K562 (cell line): ENCODE results near the gene USH2A. TPM values are rescaled to one million over a fixed set of nuclear protein-coding genes. Genes with fewer than 3 reads are reported as not detected.

ENCODE experiments used
- ATAC-seq: fragments of 200-7000 bp; cut with Tn5 transposase; 3 replicates; pipeline ENCODE4 v1.9.1; 2020; ENCODE audit warnings: moderate library complexity
- BruUV-seq: library from RNA; stranded (reverse); fragments of 400-500 nt; replicated peaks from 2 replicates; lab custom pipeline; 2021; lab: Mats Ljungman, UMichigan
- CTCF ChIA-PET: fragments of 300-600 bp; formaldehyde crosslinking; extraction: SDS; loops from one replicate; lab custom pipeline; 2021; ENCODE audit warnings: low intra/inter-chr PET ratio; lab: Yijun Ruan, JAX
- POLR2A ChIA-PET: fragments of 300-600, 350-650 bp; sonication (Branson Sonifier 250); formaldehyde crosslinking; extraction: SDS; loops from one replicate; lab custom pipeline; 2021; ENCODE audit warnings: antibody characterized with exemption, inconsistent platforms; lab: Yijun Ruan, JAX
- DNase-seq, 4 experiments: peaks; one replicate each; pipeline versions ENCODE4 v3.0.0 to v3.0.0-alpha.2; 2011 to 2018; ENCODE audit warnings: low spot score in 3 of 4, mixed read lengths in 3 of 4; ENCODE audit errors: extremely low read depth in 1 of 4
- FAIRE-seq: peaks from 2 replicates; lab custom pipeline; 2011; peaks lifted over from hg19 to GRCh38; lab: Jason Lieb, UNC
- H2AFZ ChIP-seq: 2 replicates; pipeline ENCODE4 v1.6.0; 2011; ENCODE audit warnings: low read depth, low read length, control low read depth, inconsistent platforms
- H3K27ac ChIP-seq: fragments of 200-600 bp; 3 replicates; pipeline ENCODE4 v1.8.0; 2011; ENCODE audit warnings: low read depth, mild to moderate bottlenecking, control low read depth, inconsistent platforms, low read length, moderate library complexity, mixed read lengths; ENCODE audit errors: extremely low read depth
- H3K27me3 ChIP-seq, 2 experiments: fragments of 300-600 bp in 1 of 2; 2 replicates in 1 of 2; 3 replicates in 1 of 2; pipeline versions ENCODE4 v1.6.0 to v1.8.0; 2011; ENCODE audit warnings: inconsistent platforms in 2 of 2, low read length in 2 of 2, mild to moderate bottlenecking in 1 of 2, mixed read lengths in 1 of 2, moderate library complexity in 1 of 2; ENCODE audit not compliant: control insufficient read depth in 2 of 2, insufficient read depth in 2 of 2
- H3K36me3 ChIP-seq: fragments of 300-600 bp; 3 replicates; pipeline ENCODE4 v1.8.0; 2011; ENCODE audit warnings: mild to moderate bottlenecking, low read length, inconsistent platforms; ENCODE audit not compliant: control insufficient read depth, insufficient read depth
- H3K4me1 ChIP-seq, 2 experiments: fragments of 200-600 bp in 1 of 2; replicated peaks in 1 of 2; 2 replicates in 1 of 2; 3 replicates in 1 of 2; pipeline versions ENCODE4 v1.5.1 to v1.8.0; 2011; ENCODE audit warnings: inconsistent platforms in 2 of 2, low read length in 2 of 2, mild to moderate bottlenecking in 1 of 2, mixed read lengths in 1 of 2, moderate library complexity in 1 of 2; ENCODE audit not compliant: control insufficient read depth in 2 of 2, insufficient read depth in 2 of 2
- H3K4me2 ChIP-seq: 2 replicates; pipeline ENCODE4 v1.6.1; 2011; ENCODE audit warnings: low read length, control low read depth, inconsistent platforms, mixed read lengths; ENCODE audit not compliant: insufficient read depth
- H3K4me3 ChIP-seq: fragments of 200-600 bp; sonication (generic), shearing (Covaris generic); 2 replicates; pipeline ENCODE4 v1.5.1; 2016; ENCODE audit warnings: control low read depth, inconsistent platforms
- H3K79me2 ChIP-seq: fragments of 200-600 bp; 3 replicates; pipeline ENCODE4 v1.8.0; 2011; ENCODE audit warnings: low read length, inconsistent platforms; ENCODE audit not compliant: control insufficient read depth, insufficient read depth
- H3K9ac ChIP-seq, 2 experiments: 2 replicates each; pipeline versions ENCODE4 v1.6.0 to v1.6.1; 2011; ENCODE audit warnings: low read depth in 2 of 2, low read length in 2 of 2, control low read depth in 1 of 2, inconsistent platforms in 1 of 2, mild to moderate bottlenecking in 1 of 2, mixed read lengths in 1 of 2; ENCODE audit not compliant: insufficient read depth in 1 of 2
- H3K9me1 ChIP-seq: one replicate; pipeline ENCODE4 v1.6.0; 2011; ENCODE audit warnings: inconsistent platforms, mild to moderate bottlenecking, low read length, moderate library complexity; ENCODE audit not compliant: control insufficient read depth, insufficient read depth
- H3K9me3 ChIP-seq: replicated peaks from 2 replicates; pipeline ENCODE4 v1.5.1; 2011; ENCODE audit warnings: low read depth, low read length, inconsistent platforms; ENCODE audit not compliant: control insufficient read depth, insufficient read depth
- H4K20me1 ChIP-seq: replicated peaks from 2 replicates; pipeline ENCODE4 v1.6.1; 2011; ENCODE audit warnings: low read length, inconsistent platforms, mixed read lengths; ENCODE audit not compliant: control insufficient read depth, insufficient read depth
- CBX2 ChIP-seq: fragments of 200-600 bp; sonication (generic); IDR thresholded peaks from one replicate; pipeline ENCODE4 v1.6.1; 2012; ENCODE audit warnings: mild to moderate bottlenecking, low read length, inconsistent platforms; ENCODE audit not compliant: insufficient read depth, poor library complexity, severe bottlenecking
- HEY1 ChIP-seq: fragments of 250-450 bp; sonication (Bioruptor Pico); IDR thresholded peaks from 2 replicates; pipeline ENCODE4 v1.5.0; 2020; ENCODE audit warnings: mild to moderate bottlenecking, moderate library complexity, borderline replicate concordance
- NR2C1 ChIP-seq, 2 experiments: fragments of 450-650 bp; IDR thresholded peaks; 2 replicates each; pipeline ENCODE4 v1.6.1; 2017; ENCODE audit warnings: mild to moderate bottlenecking in 2 of 2, antibody characterized with exemption in 1 of 2, inconsistent platforms in 1 of 2, missing compliant biosample characterization in 1 of 2, missing genetic modification characterization in 1 of 2
- POLR2H ChIP-seq: IDR thresholded peaks from 2 replicates; pipeline ENCODE4 v1.6.1; 2016; ENCODE audit warnings: missing genetic modification characterization, low read depth, mild to moderate bottlenecking, control low read depth, missing compliant biosample characterization, moderate library complexity
- SREBF2 ChIP-seq: sonication (generic); formaldehyde crosslinking; IDR thresholded peaks from 2 replicates; pipeline ENCODE4 v1.4.0; 2020; ENCODE audit warnings: mild to moderate bottlenecking, missing genetic modification reagents
- TRIM24 ChIP-seq, 2 experiments: fragments of 450-650 bp; IDR thresholded peaks; 2 replicates each; pipeline ENCODE4 v1.6.1; 2016
- XRCC3 ChIP-seq: fragments of 450-650 bp; IDR thresholded peaks from 2 replicates; pipeline ENCODE4 v1.6.1; 2017; ENCODE audit warnings: mild to moderate bottlenecking, moderate library complexity
- ZBTB7A ChIP-seq: IDR thresholded peaks from 2 replicates; pipeline ENCODE4 v1.6.1; 2011; ENCODE audit warnings: low read depth, mild to moderate bottlenecking, low read length, moderate library complexity, borderline replicate concordance; ENCODE audit not compliant: control insufficient read depth
- ZNF436 ChIP-seq: fragments of 250-450, 450-650 bp; sonication (Bioruptor Pico); formaldehyde crosslinking; IDR thresholded peaks from 2 replicates; pipeline ENCODE4 v1.7.0; 2020; ENCODE audit warnings: mild to moderate bottlenecking
- ZNF561 ChIP-seq: fragments of 450-650 bp; formaldehyde crosslinking; conservative IDR thresholded peaks from 2 replicates; pipeline ENCODE4 v1.4.0; 2020; ENCODE audit warnings: mild to moderate bottlenecking, moderate library complexity
- ZNF586 ChIP-seq: fragments of 450-650 bp; formaldehyde crosslinking; conservative IDR thresholded peaks from 2 replicates; pipeline ENCODE4 v1.4.0; 2020; ENCODE audit warnings: mild to moderate bottlenecking, moderate library complexity
- ZNF592 ChIP-seq: fragments of 450-650 bp; IDR thresholded peaks from 2 replicates; pipeline ENCODE4 v1.6.1; 2017; ENCODE audit warnings: antibody characterized with exemption, mild to moderate bottlenecking
- ZNF644 ChIP-seq: fragments of 200-800 bp; sonication (Bioruptor generic); IDR thresholded peaks from 2 replicates; pipeline ENCODE4 v1.6.1; 2016; ENCODE audit warnings: low read depth, missing genetic modification characterization, missing compliant biosample characterization
- ZNF830 ChIP-seq: fragments of 250-450 bp; sonication (Bioruptor Pico); IDR thresholded peaks from 2 replicates; pipeline ENCODE4 v1.5.0; 2021; ENCODE audit warnings: mild to moderate bottlenecking
- WGBS: fragments of 100-300 bp; shearing (Covaris generic); methylation state at CpG from one replicate; pipeline ENCODE4 v1.1.6; 2016; ENCODE audit warnings: low coverage, mixed read lengths; ENCODE audit not compliant: insufficient coverage; ENCODE audit errors: missing lambda C conversion rate; 5-methylcytosine and 5-hydroxymethylcytosine counted together
- in situ Hi-C: fragments of 300-500 bp; cut with MboI; formaldehyde crosslinking; loops from 4 replicates; pipeline ENCODE4 v1.15.0; 2018; ENCODE audit warnings: inconsistent platforms, mixed read lengths
- intact Hi-C: fragments of 100-400 bp; cut with micrococcal nuclease; formaldehyde crosslinking; loops from 2 replicates; pipeline ENCODE4 v1.14.2; 2022
- polyA plus RNA-seq, 8 experiments: library from polyadenylated mRNA; depleted of rRNA in 4 of 8; stranded (reverse) in 5 of 8; unstranded in 3 of 8; fragments of >200 nt; fragmentation: Nextera tagmentation in 2 of 8; fragmentation: Illumina TruSeq in 1 of 8; extraction: Ambion mirVana in 2 of 8; extraction: Trizol in 1 of 8; gene quantifications; 2 replicates each; pipeline versions ENCODE4 v1.2.1 to v1.2.3, GENCODE V29; 2011 to 2014; ENCODE audit warnings: inconsistent platforms in 1 of 8, missing spikeins in 1 of 8
- total RNA-seq, 7 experiments: library from RNA; depleted of rRNA in 6 of 7; stranded (reverse); fragments of >200 nt in 6 of 7; fragmentation: Illumina TruSeq in 2 of 7; extraction: Trizol in 2 of 7; gene quantifications; 2 replicates each; pipeline versions ENCODE4 v1.2.1 to v1.2.3, GENCODE V29; 2011 to 2021; ENCODE audit warnings: low replicate concordance in 1 of 7

Gene USH2A
- total and polyA plus RNA-seq, 9 of the 15 experiments (the other 6 are each of a cell fraction or from before 2014, with no cell fraction given), result under 0.01 TPM; not detected in 7

GRCh38 chr1:216071262-216071661 is 352.0 kb downstream of the USH2A start:
- Histone ChIP-seq H3K9ac (no peak overlapping the region), H3K4me3 (no peak overlapping the region), H3K9me1 (no peaks in the 10 kb centered on the region), H3K79me2 (no peaks in the 10 kb centered on the region), H3K4me1 (no peaks in the 10 kb centered on the region), H3K9me3 (no peaks in the 10 kb centered on the region), H3K27me3 (no peaks in the 10 kb centered on the region), H3K27ac (no peak overlapping the region), H4K20me1 (no peaks in the 10 kb centered on the region), H3K4me2 (no peak overlapping the region), H2AFZ (no peak overlapping the region), H3K36me3 (no peaks in the 10 kb centered on the region)
- ChIA-PET POLR2A (no interaction called here), CTCF (no interaction called here)
- in situ Hi-C loops, result no loop called here
- intact Hi-C loops, result no loop called here
- FAIRE-seq, result no peak
- TF ChIP-seq ZBTB7A (no peak), SREBF2 (CRISPR knock-in tag) (no peak), HEY1 (no peak), CBX2 (no peak)
- ATAC-seq, result no peak
- no TSS peak for BruUV-seq
- no peak for DNase-seq
- 0% methylated on average over 3 of the region's 3 CpGs for WGBS

- Histone ChIP-seq H3K4me3 (no peak overlapping the region), H4K20me1 (no peaks in the 10 kb centered on the region), H3K4me2 (no peak overlapping the region), H3K27me3 (no peaks in the 10 kb centered on the region), H3K9ac (no peak overlapping the region), H3K79me2 (no peaks in the 10 kb centered on the region), H3K9me1 (no peaks in the 10 kb centered on the region), H3K4me1 (no peaks in the 10 kb centered on the region), H2AFZ (no peak overlapping the region), H3K27ac (no peak overlapping the region), H3K9me3 (peaks cover 2% of the 10 kb centered on the region; the same call in 1 of the 2 replicates), H3K36me3 (no peaks in the 10 kb centered on the region)
- POLR2A ChIA-PET, result no interaction called here
- CTCF ChIA-PET, result no interaction called here
- no peak for ATAC-seq
- TF ChIP-seq ZNF586 (no peak), ZNF592 (no peak), ZNF644 (no peak), ZNF561 (CRISPR knock-in tag) (no peak), ZNF436 (CRISPR knock-in tag) (no peak), XRCC3 (no peak), ZNF830 (CRISPR knock-in tag) (no peak), TRIM24 (IDR thresholded peaks at IDR 0.05) (no peak), POLR2H (no peak), NR2C1 (IDR thresholded peaks at IDR 0.05) (no peak), NR2C1 (tag; IDR thresholded peaks at IDR 0.05) (no peak)
- no peak for DNase-seq
- intact Hi-C loops (no loop called here), in situ Hi-C loops (no loop called here)
- FAIRE-seq, result no peak
- no TSS peak for BruUV-seq
Observed at GRCh38 chr1:216064643-216065042, 358.6 kb downstream of the USH2A start.
